Ovary (tissue), 3 donors: ENCODE measurements around the gene POLR1C.

Source experiments
- CTCF ChIP-seq, 3 donors: fragments of 450-650 bp in 2 of 3; fragments of 200-600 bp in 1 of 3; IDR thresholded peaks; one replicate each; pipeline versions ENCODE4 v1.5.1 to v1.8.0; 2016 to 2022; ENCODE audit warnings: antibody characterized with exemption in 3 of 3, mild to moderate bottlenecking in 1 of 3
- EP300 ChIP-seq: sonication (generic); formaldehyde crosslinking; IDR thresholded peaks from one replicate; pipeline ENCODE4 v1.6.1; 2017; ENCODE audit warnings: antibody characterized with exemption
- POLR2A ChIP-seq: fragments of 450-650 bp; IDR thresholded peaks from one replicate; pipeline ENCODE4 v1.6.1; 2017; ENCODE audit warnings: antibody characterized with exemption, mild to moderate bottlenecking, moderate library complexity
- donor health status: DM: no; HTN: no; CAD: no.

GRCh38 chr6:43511824-43512415 is 5.0 kb upstream of the POLR1C start:
- no peak for TF ChIP-seq CTCF (IDR thresholded peaks at IDR 0.05)
- no peak for TF ChIP-seq POLR2A
- TF ChIP-seq EP300: no peak
